ENCODE results near the gene CYP4F22. TPM values are rescaled to one million over a fixed set of nuclear protein-coding genes. Genes with fewer than 3 reads are reported as not detected.

CYP4F22 gene
- total and polyA plus RNA-seq, 10 of the 15 experiments (the other 5 are each of a cell fraction or from before 2014, with no cell fraction given), result not detected

DNA sequence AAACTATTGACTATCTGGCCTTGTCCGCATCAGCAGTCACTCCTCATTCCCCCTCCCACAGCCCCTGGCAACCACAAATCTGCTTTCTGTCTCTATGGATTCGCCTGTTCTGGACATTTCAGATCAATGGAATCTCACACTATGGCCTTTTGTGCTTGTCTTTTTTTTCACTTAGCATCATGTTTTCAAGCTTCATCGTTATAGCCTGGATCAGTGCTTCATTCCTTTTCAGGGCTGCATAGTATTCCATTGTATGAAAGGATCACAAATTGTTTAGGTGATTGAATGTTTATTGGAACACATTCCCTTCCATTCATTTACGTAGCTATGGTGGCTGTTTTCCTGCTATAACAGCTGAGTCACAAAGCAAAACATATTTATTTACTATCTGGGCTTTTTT lies 21.3 kb upstream of the CYP4F22 start:
- POLR2A ChIA-PET, result interaction anchor here (0.6 kb wide), 1 partner anchor 130 kb away, joined by 3 read pairs; no protein-coding TSS in a partner anchor
- intact Hi-C loops (cut with micrococcal nuclease; ENCODE audit: unreplicated experiment) (no loop called here), in situ Hi-C loops (cut with MboI) (no loop called here)
- Histone ChIP-seq H3K27ac (ENCODE audit: control insufficient read depth, insufficient read depth) (no peak overlapping the region), H3K4me2 (ENCODE audit: control insufficient read depth, insufficient read depth) (no peak overlapping the region), H3K27me3 (replicated peaks in 1 of 2; ENCODE audit: control insufficient read depth in 2 of 2, insufficient read depth in 2 of 2, low read length in 1 of 2) (no peaks in the 10 kb centered on the region), H2AFZ (ENCODE audit: control insufficient read depth, low read depth, low read length) (no peak overlapping the region), H3K36me3 (ENCODE audit: control insufficient read depth in 2 of 2, insufficient read depth in 2 of 2, low read length in 1 of 2) (no peaks in the 10 kb centered on the region), H3K4me3 (no peak overlapping the region), H3K9ac (ENCODE audit: control insufficient read depth, insufficient read depth, low read length) (no peak overlapping the region), H3K79me2 (ENCODE audit: control insufficient read depth, insufficient read depth, low read length) (no peaks in the 10 kb centered on the region), H3K9me3 (replicated peaks; ENCODE audit: control insufficient read depth, insufficient read depth, low read length) (no peaks in the 10 kb centered on the region; the same call in 2 of the 3 replicates), H3K4me1 (ENCODE audit: control insufficient read depth, insufficient read depth, low read length) (no peaks in the 10 kb centered on the region), H4K20me1 (ENCODE audit: control insufficient read depth, insufficient read depth) (no peaks in the 10 kb centered on the region)
- FAIRE-seq (no peak), ATAC-seq (no peak), DNase-seq (ENCODE audit: low read depth, low spot score) (no peak)
- 73% methylated on average over 4 of the region's 4 CpGs for WGBS (ENCODE audit: insufficient coverage, insufficient replicate concordance, low lambda C conversion rate, missing lambda C conversion rate)
- CTCF ChIA-PET, result no interaction called here
- RAD21 ChIA-PET (ENCODE audit: unreplicated experiment), result no interaction called here
- SMC1A ChIA-PET (ENCODE audit: uncharacterized antibody, unreplicated experiment), result no interaction called here
- no TSS peak for BruUV-seq (replicated peaks)
- TF ChIP-seq MYB (IDR thresholded peaks at IDR 0.05; ENCODE audit: borderline replicate concordance, low read depth, low read length) (no peak), IKZF2 (IDR thresholded peaks at IDR 0.05) (no peak), MYC (IDR thresholded peaks at IDR 0.05; ENCODE audit: insufficient read depth, insufficient read length, insufficient replicate concordance, low read length, severe bottlenecking) (no peak), MXI1 (IDR thresholded peaks at IDR 0.05; ENCODE audit: low read depth, low read length) (no peak), SRF (IDR thresholded peaks at IDR 0.05; ENCODE audit: low read depth in 2 of 2, low read length in 2 of 2) (no peak), BHLHE40 (IDR thresholded peaks at IDR 0.05; ENCODE audit: borderline replicate concordance in 1 of 2, low read depth in 2 of 2, low read length in 1 of 2) (no peak), STAT3 (IDR thresholded peaks at IDR 0.05; ENCODE audit: low read depth, low read length) (no peak), IKZF1 (conservative IDR thresholded peaks at IDR 0.05) (no peak), MEF2B (IDR thresholded peaks at IDR 0.05; ENCODE audit: partially characterized antibody, poor library complexity, severe bottlenecking) (no peak), NR2C1 (IDR thresholded peaks at IDR 0.05) (no peak), ATF7 (IDR thresholded peaks at IDR 0.05; ENCODE audit: low read depth) (no peak)

Data from GM12878 (cell line).